ENCODE results near the gene NLGN3. TPM values are rescaled to one million over a fixed set of nuclear protein-coding genes. Genes with fewer than 3 reads are reported as not detected.

Gene NLGN3
- total RNA-seq, 1 experiment from 2014 or later, result 0.65 TPM

DNA sequence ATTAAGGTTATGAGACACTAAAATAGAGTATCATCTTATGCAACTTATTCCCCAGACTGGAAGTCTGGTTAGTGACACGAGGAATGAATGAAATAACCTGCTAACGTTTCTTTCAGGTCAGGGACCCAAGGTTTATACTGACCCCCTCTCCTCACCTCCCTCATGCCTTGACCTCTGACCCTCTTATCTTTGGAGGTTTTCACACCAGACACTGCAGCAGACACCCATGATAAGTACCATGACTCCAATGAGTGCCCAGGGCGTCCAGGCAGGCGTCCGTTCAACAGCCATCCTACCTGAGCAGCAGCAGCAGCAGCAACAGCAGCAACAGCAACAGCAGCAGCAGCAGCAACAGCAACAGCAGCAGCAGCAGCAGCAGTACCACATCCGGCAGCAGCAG is 4.2 kb upstream of the NLGN3 start:
- ChIA-PET CTCF (no interaction called here), POLR2A (ENCODE audit: unreplicated experiment) (no interaction called here)
- no peak overlapping the region for H3K4me3 ChIP-seq
- H2AFZ ChIP-seq, result no peak overlapping the region
- intact Hi-C loops (cut with micrococcal nuclease; ENCODE audit: unreplicated experiment), result no loop called here
- H3K9me3 ChIP-seq (ENCODE audit: insufficient read depth, low read depth), result no peaks in the 10 kb centered on the region
- TF ChIP-seq EZH2 (IDR thresholded peaks at IDR 0.05; ENCODE audit: low read depth), result no peak
- TF ChIP-seq CTCF (conservative IDR thresholded peaks at IDR 0.05), result no peak
- H3F3A ChIP-seq (ENCODE audit: insufficient read depth, low read depth), result no peaks in the 10 kb centered on the region
- H3K36me3 ChIP-seq (ENCODE audit: low read depth), result no peaks in the 10 kb centered on the region
- no peaks in the 10 kb centered on the region for H4K20me1 ChIP-seq (ENCODE audit: insufficient read depth)
- no peaks in the 10 kb centered on the region for H3K79me2 ChIP-seq (ENCODE audit: low read depth)
- no peaks in the 10 kb centered on the region for H3K4me1 ChIP-seq (replicated peaks; ENCODE audit: insufficient read depth)
- H3K27ac ChIP-seq, result no peak overlapping the region
- no TSS peak for BruUV-seq (replicated peaks)
- no peak for DNase-seq
- no peaks in the 10 kb centered on the region for H3K27me3 ChIP-seq (ENCODE audit: insufficient read depth, low read depth)
- H3K4me2 ChIP-seq, result no peak overlapping the region
- H3K9me2 ChIP-seq (ENCODE audit: insufficient read depth), result no peaks in the 10 kb centered on the region

DNA sequence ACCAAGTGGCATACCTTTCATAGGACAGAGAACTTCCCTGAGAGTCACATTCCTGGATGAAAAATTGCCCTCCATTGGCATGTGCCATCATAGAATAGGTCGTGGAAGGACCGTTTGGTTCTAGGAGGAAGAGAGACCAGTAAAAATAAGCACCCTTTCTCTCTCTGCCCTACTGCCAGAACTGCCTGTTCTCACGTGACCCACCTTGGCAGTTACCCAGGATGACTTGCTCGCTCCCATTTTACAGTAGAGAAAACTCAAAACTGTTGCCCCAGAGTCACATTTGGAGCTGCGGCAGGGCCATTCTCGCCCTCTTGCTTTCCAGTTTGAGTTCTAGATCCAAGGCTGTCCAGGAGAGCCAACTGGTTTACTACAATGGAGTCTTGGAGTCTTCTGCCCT is 1.1 kb upstream of the NLGN3 start:
- H3K4me3 ChIP-seq, result no peak overlapping the region
- no peaks in the 10 kb centered on the region for H3K27me3 ChIP-seq (ENCODE audit: insufficient read depth, low read depth)
- no peak overlapping the region for H3K27ac ChIP-seq
- no peaks in the 10 kb centered on the region for H3F3A ChIP-seq (ENCODE audit: insufficient read depth, low read depth)
- TF ChIP-seq CTCF (conservative IDR thresholded peaks at IDR 0.05), result no peak
- TF ChIP-seq EZH2 (IDR thresholded peaks at IDR 0.05; ENCODE audit: low read depth), result no peak
- no peak overlapping the region for H2AFZ ChIP-seq
- H3K9me2 ChIP-seq (ENCODE audit: insufficient read depth), result no peaks in the 10 kb centered on the region
- H3K4me1 ChIP-seq (replicated peaks; ENCODE audit: insufficient read depth), result no peaks in the 10 kb centered on the region
- ChIA-PET POLR2A (ENCODE audit: unreplicated experiment) (no interaction called here), CTCF (no interaction called here)
- DNase-seq, result no peak
- BruUV-seq (replicated peaks), result no TSS peak
- intact Hi-C loops (cut with micrococcal nuclease; ENCODE audit: unreplicated experiment), result no loop called here
- H3K36me3 ChIP-seq (ENCODE audit: low read depth), result no peaks in the 10 kb centered on the region
- no peak overlapping the region for H3K4me2 ChIP-seq
- no peaks in the 10 kb centered on the region for H4K20me1 ChIP-seq (ENCODE audit: insufficient read depth)
- no peaks in the 10 kb centered on the region for H3K9me3 ChIP-seq (ENCODE audit: insufficient read depth, low read depth)
- H3K79me2 ChIP-seq (ENCODE audit: low read depth), result no peaks in the 10 kb centered on the region

- CTCF ChIA-PET, result no interaction called here
- DNase-seq, result no peak
- H3K27ac ChIP-seq, result no peak overlapping the region
- H4K20me1 ChIP-seq (ENCODE audit: insufficient read depth), result no peaks in the 10 kb centered on the region
- no peaks in the 10 kb centered on the region for H3K9me3 ChIP-seq (ENCODE audit: insufficient read depth, low read depth)
- H3K27me3 ChIP-seq (ENCODE audit: insufficient read depth, low read depth), result no peaks in the 10 kb centered on the region
- no peaks in the 10 kb centered on the region for H3F3A ChIP-seq (ENCODE audit: insufficient read depth, low read depth)
- no peaks in the 10 kb centered on the region for H3K36me3 ChIP-seq (ENCODE audit: low read depth)
- no peaks in the 10 kb centered on the region for H3K9me2 ChIP-seq (ENCODE audit: insufficient read depth)
- intact Hi-C loops (cut with micrococcal nuclease; ENCODE audit: unreplicated experiment), result no loop called here
- no peak overlapping the region for H2AFZ ChIP-seq
- TF ChIP-seq CTCF (conservative IDR thresholded peaks at IDR 0.05) (no peak), EZH2 (IDR thresholded peaks at IDR 0.05; ENCODE audit: low read depth) (no peak)
- H3K4me2 ChIP-seq, result no peak overlapping the region
- H3K4me1 ChIP-seq (replicated peaks; ENCODE audit: insufficient read depth), result no peaks in the 10 kb centered on the region
- POLR2A ChIA-PET (ENCODE audit: unreplicated experiment), result no interaction called here
- no peak overlapping the region for H3K4me3 ChIP-seq
- BruUV-seq (replicated peaks), result no TSS peak
- H3K79me2 ChIP-seq (ENCODE audit: low read depth), result no peaks in the 10 kb centered on the region
These were observed 3.0 kb downstream of the NLGN3 start for GRCh38 chrX:71147496-71148277.
